ENCODE measurements around the gene SYTL4. TPM values are rescaled to one million over a fixed set of nuclear protein-coding genes. Genes with fewer than 3 reads are reported as not detected.
A peak's percentile ranks its signal among the peaks of the same experiment; 100 is the strongest.
"Not testable (repeated sequence)": the region's sequence is repeated elsewhere in the genome, so short reads cannot be mapped to it uniquely, and the experiment has no call there.

Gene SYTL4
- 10 to 100 TPM; 21.8 to 27.9 (median 24.9) TPM for polyA plus RNA-seq (ENCODE audit: insufficient read length in 3 of 3)

DNA sequence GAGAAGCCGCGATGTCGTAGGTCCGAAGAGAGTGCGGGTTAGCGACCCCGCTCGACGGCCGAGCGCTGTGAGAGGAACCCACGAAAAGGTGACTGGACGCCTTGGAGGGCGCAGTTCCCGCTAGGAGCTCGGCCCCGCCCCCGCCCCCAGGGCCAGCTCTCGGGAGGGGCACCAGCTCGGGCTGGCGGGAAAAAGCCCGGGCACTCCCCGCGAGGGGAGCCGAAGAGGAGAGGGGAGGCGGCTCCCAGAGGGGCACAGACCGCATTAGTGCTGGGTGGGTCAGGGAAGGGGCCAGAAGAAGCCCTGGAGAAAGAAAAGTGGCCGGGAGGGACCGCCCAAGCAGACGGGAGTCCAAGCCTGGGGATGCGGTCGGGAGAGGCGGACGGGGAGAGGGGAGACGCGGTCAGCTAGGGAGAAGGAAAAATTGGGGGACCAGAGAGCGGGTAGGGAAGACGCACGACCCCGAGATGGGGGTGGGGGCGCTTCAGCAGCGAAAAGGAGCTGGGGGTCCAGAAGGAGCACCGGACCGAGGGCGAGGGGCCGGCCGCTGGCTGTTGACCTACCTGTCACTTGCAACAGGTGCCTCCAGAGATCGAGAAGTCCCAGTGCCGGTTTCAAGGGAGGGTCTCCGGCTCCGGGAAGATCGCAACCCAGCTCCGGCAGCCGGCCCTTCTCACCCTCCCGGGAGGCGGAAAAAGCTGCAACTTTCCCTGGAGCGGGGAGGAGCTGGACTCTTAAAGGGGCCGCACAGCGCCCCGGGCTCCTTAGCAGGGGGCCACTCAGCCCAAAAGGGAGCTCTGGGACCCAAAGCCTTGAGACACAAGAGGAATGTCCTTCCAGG is at the start of gene SYTL4:
SYTL4 (minus strand) TSS at position 681 of the 841 bp plus-strand sequence. CDS start 30,084 bp downstream, outside the sequence.
- DNase-seq (ENCODE audit: low read depth in 3 of 3, low spot score in 2 of 3) = no peak

DNA sequence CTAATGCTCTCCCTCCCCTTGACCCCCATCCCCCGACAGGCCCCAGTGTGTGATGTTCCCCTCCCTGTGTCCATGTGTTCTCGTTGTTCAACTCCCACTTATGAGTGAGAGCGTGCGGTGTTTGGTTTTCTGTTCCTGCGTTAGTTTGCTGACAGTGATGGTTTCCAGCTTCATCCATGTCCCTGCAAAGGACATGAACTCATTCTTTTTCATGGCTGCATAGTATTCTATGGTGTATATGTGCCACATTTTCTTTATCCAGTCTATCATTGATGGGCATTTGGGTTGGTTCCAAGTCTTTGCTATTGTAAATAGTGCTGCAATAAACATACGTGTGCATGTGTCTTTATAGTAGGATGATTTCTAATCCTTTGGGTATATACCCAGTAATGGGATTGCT is 37.5 kb upstream of the SYTL4 start:
- DNase-seq (ENCODE audit: low read depth in 3 of 3, low spot score in 2 of 3) = not testable (repeated sequence)

DNA sequence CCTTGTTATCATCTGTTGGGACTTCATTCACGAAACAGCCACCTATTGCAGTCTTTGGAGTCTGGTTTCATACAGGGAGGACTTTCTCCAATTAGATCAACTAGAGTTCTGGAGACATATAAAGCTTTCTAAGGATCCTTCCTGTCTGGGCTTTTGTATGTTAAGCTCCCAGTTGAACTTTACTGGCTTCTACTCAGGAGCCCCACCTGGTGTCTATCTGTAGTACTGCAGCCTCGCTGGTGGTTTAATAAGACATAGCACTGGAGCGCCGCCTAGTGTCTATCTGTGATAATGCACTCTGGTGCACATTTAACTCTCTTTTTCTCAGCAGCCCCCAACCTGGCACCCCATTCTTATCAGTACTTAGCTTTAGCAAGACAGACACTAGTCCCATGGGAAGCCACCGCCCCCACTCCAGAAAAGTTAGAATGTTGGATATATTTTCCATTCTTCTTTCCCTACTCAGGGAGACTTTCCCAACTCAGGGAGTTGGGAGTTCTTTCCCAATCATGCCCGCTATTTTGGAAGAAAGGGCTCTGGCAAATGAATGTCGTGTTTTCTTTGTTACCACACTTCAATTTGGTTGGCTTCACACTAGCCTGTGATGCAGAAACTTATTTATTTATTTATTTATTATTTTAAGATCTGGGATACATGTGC is 36.9 kb upstream of the SYTL4 start:
- DNase-seq (ENCODE audit: low read depth in 3 of 3, low spot score in 2 of 3) = peak in 1 of 3 donors; percentile 29

GRCh38 chrX:100750883-100751282 is 19.0 kb upstream of the SYTL4 start:
- no peak for DNase-seq (ENCODE audit: low read depth in 3 of 3, low spot score in 2 of 3)

- no peak for DNase-seq (ENCODE audit: low read depth in 3 of 3, low spot score in 2 of 3)
These were observed 16.2 kb upstream of the SYTL4 start for GRCh38 chrX:100748108-100748507.

GRCh38 chrX:100747703-100748102 is 15.8 kb upstream of the SYTL4 start:
- DNase-seq (ENCODE audit: low read depth in 3 of 3, low spot score in 2 of 3) = no peak

GRCh38 chrX:100747090-100747489 is 15.2 kb upstream of the SYTL4 start:
- DNase-seq (ENCODE audit: low read depth in 3 of 3, low spot score in 2 of 3) = no peak

DNA sequence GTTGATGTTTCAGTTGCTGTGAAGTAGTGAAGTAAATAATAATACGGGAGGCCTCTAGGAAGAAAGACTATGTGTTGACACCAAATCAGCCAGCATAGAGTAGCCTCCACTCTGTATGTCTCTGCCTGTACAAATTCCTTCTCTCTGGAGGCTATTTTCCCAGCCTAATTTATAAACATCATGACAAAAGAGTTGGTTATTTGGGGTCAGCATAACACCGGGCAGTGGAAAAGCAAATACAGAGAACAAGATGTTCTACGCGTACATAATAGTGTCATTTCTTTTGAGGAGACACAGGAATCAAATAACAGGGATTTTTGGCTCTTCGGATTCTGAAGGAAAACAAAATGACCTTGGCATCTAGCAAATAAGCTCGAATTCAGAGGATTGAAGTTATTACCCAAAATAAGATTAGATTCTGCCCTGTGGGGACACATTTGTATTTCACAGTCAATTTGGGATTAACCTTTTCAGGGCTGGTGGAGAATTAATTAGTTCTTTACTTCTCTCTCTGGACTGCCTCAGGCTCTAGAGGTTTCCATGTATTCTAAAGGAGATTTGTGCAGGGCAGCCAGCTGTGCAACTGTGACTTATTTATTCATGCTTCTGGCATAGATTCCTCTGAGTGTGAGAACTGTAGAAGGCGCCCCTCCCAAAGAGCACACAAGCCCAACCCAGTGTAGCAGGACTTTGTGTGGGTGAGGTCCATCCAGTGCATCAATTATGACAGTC is 14.1 kb upstream of the SYTL4 start:
- no peak for DNase-seq (ENCODE audit: low read depth in 3 of 3, low spot score in 2 of 3)

GRCh38 chrX:100745205-100745604 is 13.3 kb upstream of the SYTL4 start:
- no peak for DNase-seq (ENCODE audit: low read depth in 3 of 3, low spot score in 2 of 3)

- no peak for DNase-seq (ENCODE audit: low read depth in 3 of 3, low spot score in 2 of 3)
These were observed 11.2 kb upstream of the SYTL4 start for GRCh38 chrX:100743009-100743607.

- not testable (repeated sequence) for DNase-seq (ENCODE audit: low read depth in 3 of 3, low spot score in 2 of 3)
These were observed 7.9 kb downstream of the SYTL4 start for GRCh38 chrX:100724006-100724405.

- DNase-seq (ENCODE audit: low read depth in 3 of 3, low spot score in 2 of 3) = no peak
These were observed 10.6 kb downstream of the SYTL4 start for GRCh38 chrX:100721328-100721727.

DNA sequence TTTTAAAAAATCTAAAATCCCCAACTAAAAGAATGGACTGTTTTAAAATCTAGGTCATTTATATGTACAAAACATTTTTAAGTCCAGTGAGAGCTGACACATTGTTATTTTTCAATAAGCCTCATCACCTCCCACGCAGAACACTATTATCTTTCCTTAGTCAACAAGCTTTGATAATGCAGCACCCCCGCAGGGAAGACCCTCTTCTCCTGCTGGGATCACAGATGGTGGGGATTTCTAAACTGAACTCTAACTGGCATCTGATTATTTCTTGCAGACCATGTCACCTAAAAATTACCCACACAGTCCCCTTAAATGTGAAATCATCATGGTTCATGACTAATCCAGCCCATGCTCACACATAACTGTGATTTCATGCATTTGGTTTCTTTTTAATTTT is 11.6 kb downstream of the SYTL4 start:
- DNase-seq (ENCODE audit: low read depth in 3 of 3, low spot score in 2 of 3) = no peak

DNA sequence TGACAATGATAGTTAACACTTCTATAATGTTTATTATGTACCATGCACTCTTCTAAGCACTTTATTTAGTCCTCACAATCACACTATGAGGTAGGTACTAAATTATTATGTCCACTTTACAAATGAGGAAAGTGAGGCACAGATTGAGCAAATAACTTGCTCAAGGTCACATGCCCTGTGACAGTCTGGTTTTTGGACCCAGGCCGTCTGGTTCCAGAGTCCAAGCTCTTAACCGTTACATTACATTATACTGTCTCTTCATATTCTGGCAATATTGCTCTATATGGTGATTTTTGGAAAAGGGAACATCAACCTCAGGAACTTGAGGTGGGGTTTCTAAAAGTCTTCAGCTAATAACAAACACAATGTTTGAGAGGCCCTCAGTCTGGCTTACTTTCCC is 12.8 kb downstream of the SYTL4 start:
- no peak for DNase-seq (ENCODE audit: low read depth in 3 of 3, low spot score in 2 of 3)

DNA sequence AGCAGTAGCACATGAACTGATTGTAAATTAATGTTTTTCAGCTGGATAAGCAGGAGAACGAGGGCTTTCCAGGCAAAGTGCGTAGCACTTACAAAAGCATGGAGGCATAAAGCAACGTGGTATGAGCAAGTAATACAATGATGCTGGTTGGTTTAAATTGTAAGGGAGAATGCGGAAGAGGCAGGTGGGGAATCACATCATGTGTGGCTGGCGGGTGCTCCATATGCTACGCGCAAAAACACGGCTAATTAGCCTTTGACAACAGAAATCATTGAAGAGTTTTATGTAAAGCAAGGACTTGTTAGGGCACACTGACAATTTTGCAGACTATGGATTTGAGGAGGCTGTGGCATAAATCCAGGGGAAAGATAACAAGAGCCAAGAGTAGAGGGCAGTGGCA is 14.6 kb downstream of the SYTL4 start:
- DNase-seq (ENCODE audit: low read depth in 3 of 3, low spot score in 2 of 3) = no peak

- no peak for DNase-seq (ENCODE audit: low read depth in 3 of 3, low spot score in 2 of 3)
These were observed 21.1 kb downstream of the SYTL4 start for GRCh38 chrX:100710816-100711215.

GRCh38 chrX:100704581-100705203 is 27.2 kb downstream of the SYTL4 start:
- DNase-seq (ENCODE audit: low read depth in 3 of 3, low spot score in 2 of 3) = no peak

DNA sequence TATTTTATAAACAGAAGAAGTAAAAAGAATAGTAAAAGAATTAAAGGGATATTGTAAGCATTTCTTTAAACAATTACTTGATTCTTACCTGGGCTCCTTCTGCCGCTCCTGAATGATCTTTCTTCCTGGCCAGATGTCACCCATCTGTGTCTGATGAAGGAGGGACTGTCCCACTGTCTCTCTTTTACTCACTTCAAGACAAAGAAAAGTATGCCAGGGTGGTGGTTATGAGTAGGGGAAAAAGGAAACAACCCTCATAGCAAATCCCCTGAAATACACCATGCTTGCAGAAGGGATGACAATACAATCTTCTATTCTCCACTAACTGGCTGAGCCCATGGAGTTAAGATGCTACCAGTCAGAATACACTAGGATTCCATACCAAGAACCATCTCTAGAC is 31.1 kb downstream of the SYTL4 start:
- DNase-seq (ENCODE audit: low read depth in 3 of 3, low spot score in 2 of 3) = no peak

GRCh38 chrX:100698551-100698950 is 33.4 kb downstream of the SYTL4 start:
- no peak for DNase-seq (ENCODE audit: low read depth in 3 of 3, low spot score in 2 of 3)

DNA sequence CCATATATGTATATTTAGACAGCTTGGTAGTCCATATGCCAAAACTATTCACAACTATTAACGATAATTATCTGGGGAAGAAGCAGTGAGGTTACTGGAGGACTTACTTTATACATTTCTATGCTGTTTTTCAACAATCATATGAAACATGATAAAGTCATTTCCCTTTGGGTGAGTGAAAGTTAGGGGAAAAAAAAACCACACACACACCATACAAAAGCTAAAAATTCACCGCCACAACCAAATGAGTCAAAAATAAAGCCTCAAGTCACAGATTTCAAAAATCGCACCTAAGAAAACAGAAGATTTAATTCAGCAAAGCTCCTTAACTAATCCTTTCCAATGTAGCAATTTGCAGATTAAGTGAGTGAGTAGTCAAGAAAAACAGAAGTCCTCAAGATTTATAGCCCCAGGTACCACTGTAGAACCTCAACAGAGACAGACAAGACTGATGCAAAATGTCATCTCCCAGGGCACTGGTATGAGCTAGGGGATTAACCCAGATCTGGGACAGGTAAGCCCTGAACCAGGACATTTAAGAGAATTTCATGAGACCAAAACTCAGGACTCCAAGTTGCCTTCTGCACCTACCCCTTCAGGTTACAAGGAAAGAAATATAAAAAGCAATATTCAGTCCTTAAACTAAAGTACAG is 35.1 kb downstream of the SYTL4 start:
- DNase-seq (ENCODE audit: low read depth in 3 of 3, low spot score in 2 of 3) = no peak
